GM23338 (cell line): Measurements from ENCODE around the gene TIGAR. TPM values are rescaled to one million over a fixed set of nuclear protein-coding genes. Genes with fewer than 3 reads are reported as not detected.

ENCODE experiments used
- ATAC-seq: fragments of 200-7000 bp; cut with Tn5 transposase; 3 replicates; pipeline ENCODE4 v1.9.1; 2020
- DNase-seq: peaks from one replicate; pipeline ENCODE4 v3.0.0-alpha.2; 2015; ENCODE audit warnings: low spot score
- H2AFZ ChIP-seq: fragments of 200-600 bp; sonication (generic); 2 replicates; pipeline ENCODE4 v1.8.0; 2016; ENCODE audit warnings: antibody characterized with exemption, mild to moderate bottlenecking, moderate library complexity
- H3F3A ChIP-seq: fragments of 200-600 bp; sonication (generic); replicated peaks from 2 replicates; pipeline ENCODE4 v1.8.0; 2017; ENCODE audit warnings: antibody characterized with exemption, mixed run types, low read depth
- H3K27ac ChIP-seq: fragments of 200-600 bp; sonication (generic); 2 replicates; pipeline ENCODE4 v1.6.1; 2016; ENCODE audit warnings: low read depth
- H3K27me3 ChIP-seq: fragments of 200-600 bp; sonication (generic); 2 replicates; pipeline ENCODE4 v1.8.0; 2016; ENCODE audit warnings: mild to moderate bottlenecking, mixed run types, moderate library complexity; ENCODE audit not compliant: insufficient read depth
- H3K36me3 ChIP-seq: fragments of 200-600 bp; sonication (generic); 2 replicates; pipeline ENCODE4 v1.8.0; 2016; ENCODE audit warnings: mild to moderate bottlenecking; ENCODE audit not compliant: insufficient read depth
- H3K4me1 ChIP-seq: fragments of 200-600 bp; sonication (generic); 2 replicates; pipeline ENCODE4 v1.8.0; 2016; ENCODE audit warnings: mild to moderate bottlenecking, moderate library complexity; ENCODE audit not compliant: insufficient read depth
- H3K4me2 ChIP-seq: fragments of 200-600 bp; sonication (generic); 2 replicates; pipeline ENCODE4 v1.7.1; 2017; ENCODE audit warnings: mixed run types
- H3K4me3 ChIP-seq: fragments of 200-600 bp; sonication (generic); 2 replicates; pipeline ENCODE4 v1.6.1; 2016; ENCODE audit warnings: mixed run types
- H3K79me2 ChIP-seq: fragments of 200-600 bp; sonication (generic); replicated peaks from 2 replicates; pipeline ENCODE4 v1.8.0; 2017; ENCODE audit warnings: mild to moderate bottlenecking; ENCODE audit not compliant: insufficient read depth
- H3K9me2 ChIP-seq: fragments of 200-600 bp; sonication (generic); 2 replicates; pipeline ENCODE4 v1.8.0; 2017; ENCODE audit not compliant: insufficient read depth
- H4K20me1 ChIP-seq: fragments of 200-600 bp; sonication (generic); replicated peaks from 2 replicates; pipeline ENCODE4 v1.8.0; 2017; ENCODE audit warnings: mild to moderate bottlenecking; ENCODE audit not compliant: insufficient read depth
- H3K27ac Mint-ChIP-seq: 2 replicates; pipeline ENCODE4 v1.8.0; 2020; ENCODE audit warnings: inconsistent platforms, mild to moderate bottlenecking, moderate library complexity, mixed read lengths
- H3K27me3 Mint-ChIP-seq: 3 replicates; pipeline ENCODE4 v1.8.0; 2022; ENCODE audit warnings: low read depth, mild to moderate bottlenecking, moderate library complexity, mixed read lengths, inconsistent platforms; ENCODE audit not compliant: insufficient read depth, poor library complexity
- H3K36me3 Mint-ChIP-seq: 3 replicates; pipeline ENCODE4 v1.8.0; 2021; ENCODE audit warnings: low read depth, mild to moderate bottlenecking, inconsistent platforms, moderate library complexity, mixed read lengths
- H3K4me1 Mint-ChIP-seq: 3 replicates; pipeline ENCODE4 v1.8.0; 2020; ENCODE audit warnings: mild to moderate bottlenecking, inconsistent platforms, mixed read lengths
- H3K4me3 Mint-ChIP-seq: 3 replicates; pipeline ENCODE4 v1.8.0; 2021; ENCODE audit warnings: moderate library complexity, mild to moderate bottlenecking, inconsistent platforms, mixed read lengths
- H3K9me3 Mint-ChIP-seq: 3 replicates; pipeline ENCODE4 v1.8.0; 2020; ENCODE audit warnings: moderate library complexity, mild to moderate bottlenecking, inconsistent platforms, mixed read lengths
- CREB1 ChIP-seq: fragments of 250-450 bp; sonication (Bioruptor Pico); IDR thresholded peaks from 2 replicates; pipeline ENCODE4 v1.5.0; 2020; ENCODE audit warnings: low read depth, mild to moderate bottlenecking, moderate library complexity
- CTCF ChIP-seq, 2 experiments: fragments of 200-600 bp in 1 of 2; sonication (generic) in 1 of 2; conservative IDR thresholded peaks; 2 replicates each; pipeline versions ENCODE4 v1.5.1 to v1.6.1; 2016 to 2017; ENCODE audit warnings: antibody characterized with exemption in 2 of 2, low read depth in 2 of 2, mild to moderate bottlenecking in 2 of 2, moderate library complexity in 1 of 2
- ETS1 ChIP-seq: IDR thresholded peaks from 2 replicates; pipeline ENCODE4 v1.6.1; 2016; ENCODE audit warnings: antibody characterized with exemption
- EZH2 ChIP-seq: fragments of 200-600 bp; sonication (generic); IDR thresholded peaks from one replicate; pipeline ENCODE4 v1.8.0; 2017; ENCODE audit warnings: antibody characterized with exemption, mild to moderate bottlenecking, low read depth; ENCODE audit not compliant: unreplicated experiment
- EZH2phosphoT487 ChIP-seq: fragments of 200-600 bp; sonication (generic); IDR thresholded peaks from one replicate; pipeline ENCODE4 v1.8.1; 2018; ENCODE audit warnings: antibody characterized with exemption; ENCODE audit not compliant: unreplicated experiment
- JUNB ChIP-seq: IDR thresholded peaks from one replicate; pipeline ENCODE4 v1.6.1; 2016; ENCODE audit warnings: antibody characterized with exemption; ENCODE audit not compliant: unreplicated experiment
- NANOG ChIP-seq: IDR thresholded peaks from 2 replicates; pipeline ENCODE4 v1.6.1; 2016; ENCODE audit warnings: antibody characterized with exemption, borderline replicate concordance
- POLR2AphosphoS5 ChIP-seq: IDR thresholded peaks from 2 replicates; pipeline ENCODE4 v1.6.1; 2016; ENCODE audit warnings: antibody characterized with exemption, low read depth
- REST ChIP-seq: IDR thresholded peaks from one replicate; pipeline ENCODE4 v1.6.1; 2018; ENCODE audit warnings: antibody characterized with exemption; ENCODE audit not compliant: unreplicated experiment
- STAT1 ChIP-seq: IDR thresholded peaks from one replicate; pipeline ENCODE4 v1.6.1; 2016; ENCODE audit warnings: antibody characterized with exemption; ENCODE audit not compliant: unreplicated experiment
- ZNF114 ChIP-seq: fragments of 250-450 bp; sonication (Bioruptor Pico); IDR thresholded peaks from 2 replicates; pipeline ENCODE4 v1.5.0; 2020; ENCODE audit warnings: mild to moderate bottlenecking, moderate library complexity
- ZNF331 ChIP-seq: fragments of 250-450 bp; sonication (Bioruptor Pico); IDR thresholded peaks from 2 replicates; pipeline ENCODE4 v1.5.0; 2020; ENCODE audit warnings: low read depth, mild to moderate bottlenecking, moderate library complexity
- ZNF462 ChIP-seq: fragments of 250-450 bp; sonication (Bioruptor Pico); IDR thresholded peaks from 2 replicates; pipeline ENCODE4 v1.5.0; 2020; ENCODE audit warnings: mild to moderate bottlenecking, moderate library complexity
- polyA plus RNA-seq: library from polyadenylated mRNA; unstranded; fragments of >200 nt; fragmentation: Nextera tagmentation; extraction: Ambion mirVana; gene quantifications from 2 replicates; pipeline ENCODE4 v1.2.1, GENCODE V29; 2016
- total RNA-seq: library from RNA; depleted of rRNA; stranded (reverse); fragments of >200 nt; shearing (Covaris generic); gene quantifications from 2 replicates; pipeline ENCODE4 v1.2.3, GENCODE V29; 2014

Gene TIGAR
- total and polyA plus RNA-seq, 2 experiments from 2014 or later = 10.4 to 13.3 TPM

DNA sequence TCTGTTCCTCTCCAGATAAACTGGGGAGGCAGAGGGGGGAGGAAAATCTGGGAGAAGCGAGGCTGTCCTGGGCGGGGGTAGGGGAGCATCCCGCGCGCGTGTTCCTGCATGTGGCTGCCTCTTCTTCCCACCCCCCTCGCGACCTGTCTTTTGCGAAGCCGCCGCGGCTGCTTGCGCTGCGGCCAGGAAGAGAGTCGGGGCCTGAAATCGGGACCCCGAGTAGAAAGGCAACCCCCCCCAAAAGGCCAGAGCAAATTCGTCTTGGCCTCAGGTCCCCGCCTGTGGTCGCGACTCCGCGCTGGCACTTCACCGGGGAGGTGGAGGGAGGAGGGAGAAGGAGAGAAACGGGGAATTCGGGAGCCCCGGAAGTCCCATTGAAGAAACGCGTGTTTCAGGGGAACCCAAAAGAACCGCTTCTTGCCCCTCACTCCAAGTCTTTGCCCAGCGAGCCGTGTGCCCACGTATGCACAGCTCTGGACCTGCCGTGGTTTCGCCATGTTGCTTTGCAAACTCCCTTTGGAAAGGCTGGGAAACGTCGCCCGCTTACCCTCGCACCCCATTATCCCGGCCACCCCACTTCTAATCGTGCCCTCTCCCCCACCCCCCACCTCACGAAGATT, 46.5 kb upstream of the TIGAR start:
- H3K27ac ChIP-seq = peak overlapping the region; percentile 94
- peaks cover 58% of the 10 kb centered on the region for H3K79me2 ChIP-seq
- TF ChIP-seq REST (no peak), NANOG (no peak), EZH2 (no peak), JUNB (no peak), ETS1 (no peak), STAT1 (no peak), CTCF (conservative IDR thresholded peaks at IDR 0.05; ENCODE audit: low read depth in 2 of 2) (no peak), CREB1 (CRISPR knock-in tag) (no peak), ZNF114 (CRISPR knock-in tag) (no peak), POLR2AphosphoS5 (no peak), ZNF331 (CRISPR knock-in tag) (no peak), EZH2phosphoT487 (no peak), ZNF462 (CRISPR knock-in tag) (no peak)
- H3F3A ChIP-seq = peaks cover 21% of the 10 kb centered on the region
- no peak for ATAC-seq
- Mint-ChIP-seq H3K27ac (peak overlapping the region; percentile 98), H3K9me3 (peaks cover 2% of the 10 kb centered on the region; the same call in 2 of the 3 replicates), H3K36me3 (peaks cover 52% of the 10 kb centered on the region), H3K4me3 (peak overlapping the region; percentile 87), H3K27me3 (peaks cover 36% of the 10 kb centered on the region), H3K4me1 (peaks cover 38% of the 10 kb centered on the region)
- peaks cover 34% of the 10 kb centered on the region for H4K20me1 ChIP-seq
- peak overlapping the region; percentile 87 for H3K4me2 ChIP-seq
- H3K27me3 ChIP-seq = peaks cover 13% of the 10 kb centered on the region
- H2AFZ ChIP-seq = no peak overlapping the region
- peak overlapping the region; percentile 99 for H3K4me3 ChIP-seq
- peak; percentile 61 for DNase-seq
- H3K36me3 ChIP-seq = peaks cover 33% of the 10 kb centered on the region
- H3K9me2 ChIP-seq = no peaks in the 10 kb centered on the region
- peaks cover 34% of the 10 kb centered on the region for H3K4me1 ChIP-seq
